GM19467 (cell line): Measurements from ENCODE around the gene NAP1L5.

Experiments used
- ATAC-seq: cut with Tn5 transposase; IDR thresholded peaks from one replicate; pipeline ENCODE4 v1.9.1; 2021; ENCODE audit warnings: mild to moderate bottlenecking, moderate library complexity; ENCODE audit not compliant: unreplicated experiment

The NAP1L5 gene, protein sequence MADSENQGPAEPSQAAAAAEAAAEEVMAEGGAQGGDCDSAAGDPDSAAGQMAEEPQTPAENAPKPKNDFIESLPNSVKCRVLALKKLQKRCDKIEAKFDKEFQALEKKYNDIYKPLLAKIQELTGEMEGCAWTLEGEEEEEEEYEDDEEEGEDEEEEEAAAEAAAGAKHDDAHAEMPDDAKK

DNA sequence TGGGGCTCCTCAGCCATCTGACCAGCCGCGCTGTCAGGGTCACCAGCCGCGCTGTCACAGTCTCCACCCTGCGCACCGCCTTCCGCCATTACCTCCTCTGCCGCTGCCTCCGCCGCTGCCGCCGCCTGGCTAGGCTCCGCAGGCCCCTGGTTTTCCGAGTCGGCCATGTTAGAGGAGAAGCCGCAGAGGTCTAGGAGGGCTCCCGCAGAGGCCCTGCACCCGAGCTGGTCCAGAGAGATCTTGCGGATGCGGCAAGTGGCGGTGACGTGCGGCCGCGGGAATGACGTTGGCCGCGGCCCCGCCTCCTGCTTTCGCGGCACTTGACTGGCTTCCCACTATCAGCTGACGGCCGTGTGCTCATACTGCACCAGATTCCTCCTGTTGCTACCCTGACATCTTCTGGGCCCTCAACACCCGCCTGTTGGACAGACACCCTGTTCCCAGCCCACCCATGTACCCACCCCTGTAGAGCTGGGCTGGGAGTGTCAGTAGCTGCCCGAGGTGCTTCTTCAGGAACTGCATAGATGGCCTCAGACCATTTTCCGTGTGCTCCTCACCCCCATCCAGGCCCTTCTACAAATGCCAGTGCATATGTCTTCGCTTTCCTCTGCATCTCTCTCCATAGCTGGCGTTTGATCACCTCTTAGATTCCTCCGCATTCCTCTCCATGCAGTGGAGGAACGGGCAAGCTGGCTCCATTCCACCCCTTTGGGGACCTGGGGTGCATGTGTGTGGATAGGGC lies at the start of gene NAP1L5:
NAP1L5 (minus strand) TSS at position 242 of the 742 bp plus-strand sequence; CDS start at position 167, 75 bp downstream.
- peak; percentile 93 for ATAC-seq

DNA sequence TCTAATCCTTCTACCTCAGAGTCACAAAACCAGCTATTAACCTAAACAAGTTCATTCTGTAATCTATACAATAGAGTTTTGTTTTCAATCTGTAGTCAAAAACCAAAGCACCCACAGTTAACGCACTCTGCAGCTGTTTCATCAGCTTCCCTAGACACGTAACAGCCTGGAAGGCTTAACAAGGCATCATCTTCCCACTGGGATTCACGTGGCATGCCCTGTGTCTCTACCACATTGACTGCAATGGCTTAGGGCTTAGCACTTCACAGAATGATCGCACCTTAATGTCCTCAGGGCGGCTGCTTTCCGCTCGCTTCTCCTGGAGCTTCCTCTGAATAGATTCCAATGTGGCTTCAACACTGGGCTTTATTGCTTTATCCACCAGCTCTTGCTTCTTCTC lies 49.7 kb upstream of the NAP1L5 start:
- ATAC-seq, result no peak

GRCh38 chr4:88746206-88746605 lies 48.6 kb upstream of the NAP1L5 start:
- no peak for ATAC-seq

DNA sequence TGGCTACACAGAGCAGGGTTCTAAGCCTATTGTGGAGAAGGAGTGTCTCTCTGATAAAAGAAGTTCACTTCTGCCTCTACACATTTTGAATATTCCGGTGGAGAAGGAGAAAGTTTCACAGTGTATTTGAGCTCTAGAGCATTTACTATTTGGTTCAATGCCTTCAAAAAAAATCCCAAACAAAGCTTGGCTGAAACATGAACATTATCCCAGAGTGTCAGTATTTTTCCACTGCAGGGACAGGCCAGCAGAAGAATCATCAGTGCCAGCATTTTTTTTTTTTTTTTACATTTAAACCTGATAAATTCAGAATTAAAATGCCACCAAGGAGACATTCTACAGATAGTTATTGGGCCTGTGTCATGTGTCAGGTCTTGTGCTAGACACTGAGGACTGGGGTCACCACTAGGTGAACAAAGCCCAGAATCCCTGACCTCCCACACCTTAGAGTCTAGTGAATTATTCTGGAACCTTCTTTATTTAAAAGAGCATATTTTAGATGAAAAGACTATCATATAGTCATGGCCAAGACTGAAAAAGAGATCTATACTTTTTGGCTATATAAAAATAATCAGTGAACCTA lies 48.0 kb upstream of the NAP1L5 start:
- no peak for ATAC-seq

DNA sequence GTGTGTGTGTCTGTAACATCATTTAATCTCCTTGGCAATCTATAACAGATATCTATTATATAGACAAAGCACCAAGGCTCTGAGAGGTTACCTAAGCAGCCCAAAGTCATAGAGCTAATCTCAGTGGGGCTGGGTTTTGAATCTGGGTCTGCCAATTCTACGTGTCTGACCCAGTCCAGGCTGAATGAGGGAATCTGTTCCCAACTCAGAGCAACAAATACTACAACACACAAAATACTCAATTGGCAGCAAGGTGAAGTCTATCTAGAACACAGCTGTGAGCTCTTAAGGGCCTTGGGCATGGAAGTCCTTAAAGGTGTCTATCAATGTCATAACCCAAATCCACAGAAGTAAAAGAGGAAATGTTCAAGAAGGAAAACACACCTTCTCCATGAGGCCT lies 47.5 kb upstream of the NAP1L5 start:
- no peak for ATAC-seq

DNA sequence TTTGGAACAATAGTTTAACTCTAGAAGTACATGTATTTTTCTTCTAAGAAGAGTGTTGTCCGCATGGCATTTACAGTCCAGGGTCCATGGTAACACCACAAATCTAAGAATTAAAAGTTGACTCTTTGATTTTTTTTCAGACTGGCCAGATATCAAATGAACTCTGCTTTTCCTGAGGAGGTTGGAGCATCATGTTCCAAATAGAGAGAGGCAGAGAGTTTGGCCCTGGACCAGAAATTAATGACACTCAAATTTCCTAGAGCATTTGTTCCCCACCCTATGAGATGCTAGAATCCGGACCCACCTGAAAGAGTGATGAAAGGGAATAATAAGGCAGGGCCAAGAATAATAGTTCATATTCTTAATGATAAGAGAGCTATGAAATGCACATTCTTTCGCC lies 47.0 kb upstream of the NAP1L5 start:
- no peak for ATAC-seq

DNA sequence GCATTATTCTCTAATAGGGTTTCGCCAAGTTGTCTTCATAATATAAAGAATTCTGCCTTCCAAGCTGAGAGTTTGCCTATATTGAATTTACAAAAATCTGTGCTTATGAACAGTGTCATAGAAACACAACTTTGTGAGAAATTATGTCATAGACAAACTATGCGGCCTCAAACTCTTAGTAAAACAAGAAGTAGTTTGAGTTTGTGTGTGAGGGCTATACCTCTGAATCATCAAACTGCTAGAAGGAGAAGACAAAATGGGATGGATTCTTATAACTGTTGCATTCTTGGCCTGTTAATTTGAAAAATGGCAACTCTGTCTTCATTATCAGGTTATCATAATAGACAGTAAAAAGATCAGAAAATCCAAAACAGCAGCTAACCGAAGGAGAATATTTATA lies 46.1 kb upstream of the NAP1L5 start:
- ATAC-seq, result no peak

DNA sequence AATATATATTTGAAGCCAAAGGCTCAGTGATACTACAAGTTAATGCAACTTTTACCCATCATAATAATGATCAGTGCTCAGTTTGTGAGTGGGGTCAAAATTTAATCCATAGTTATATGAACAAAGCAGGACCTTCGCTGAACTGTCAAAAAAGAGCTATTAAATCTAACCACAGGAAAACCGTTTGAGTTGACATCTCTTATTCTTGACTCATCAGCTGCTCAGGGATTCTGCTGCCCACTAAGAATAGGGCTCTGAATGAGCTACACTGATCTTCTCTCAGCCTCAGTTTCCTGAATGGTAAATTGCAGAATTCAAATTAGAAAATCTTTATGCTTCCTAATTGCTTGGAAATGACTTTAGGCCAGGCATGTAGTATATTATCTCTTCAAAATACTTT lies 44.9 kb upstream of the NAP1L5 start:
- no peak for ATAC-seq

GRCh38 chr4:88738180-88738579 lies 40.6 kb upstream of the NAP1L5 start:
- ATAC-seq, result no peak

- peak; percentile 79 for ATAC-seq
Observed at GRCh38 chr4:88737307-88737941, 39.8 kb upstream of the NAP1L5 start.

GRCh38 chr4:88736264-88736663 lies 38.6 kb upstream of the NAP1L5 start:
- no peak for ATAC-seq

DNA sequence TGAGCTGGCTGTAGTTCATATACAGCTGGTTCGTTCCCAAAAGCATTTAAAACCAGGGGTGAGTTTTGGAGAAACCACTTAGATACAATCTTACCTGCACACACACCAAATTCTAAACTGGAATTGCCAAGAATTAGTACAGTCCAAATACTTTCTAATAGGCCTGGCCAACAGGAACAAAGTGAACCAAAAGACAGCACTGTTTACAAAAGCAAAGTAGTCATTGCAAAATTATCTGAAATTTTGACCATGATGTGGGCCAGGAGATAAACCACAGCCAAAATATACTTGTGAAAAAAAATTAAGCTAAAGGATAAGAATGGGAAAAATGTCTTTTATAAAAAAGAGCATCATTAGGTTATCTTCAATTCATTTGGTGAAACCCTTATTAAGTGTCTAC lies 37.9 kb upstream of the NAP1L5 start:
- ATAC-seq, result no peak

DNA sequence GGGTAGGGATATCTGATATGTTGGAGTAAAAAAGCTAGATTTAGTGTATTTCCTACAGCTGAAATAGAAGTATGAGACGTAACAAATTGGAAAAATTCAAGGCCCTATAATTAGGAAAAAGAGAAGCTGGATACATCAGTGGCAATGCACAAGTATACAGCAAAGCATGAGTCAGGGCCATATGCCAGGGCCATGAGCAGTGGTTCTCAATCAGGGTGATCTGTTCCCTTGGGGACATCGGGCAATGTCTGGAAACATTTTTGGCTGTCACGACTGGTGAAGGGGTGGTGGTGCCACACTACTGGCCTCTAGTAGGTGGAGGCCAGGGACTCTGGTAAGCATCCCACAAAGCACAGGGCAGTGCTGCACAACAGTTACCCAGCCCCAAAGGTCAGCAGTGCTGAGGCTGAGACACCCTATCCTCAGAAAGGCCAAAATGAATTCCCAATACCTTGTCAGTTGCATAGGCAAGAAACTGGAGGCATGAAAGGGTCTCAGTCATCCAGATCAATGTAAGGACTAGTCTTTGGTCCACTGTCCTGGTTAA lies 36.8 kb upstream of the NAP1L5 start:
- ATAC-seq, result no peak

- ATAC-seq, result no peak
Observed at GRCh38 chr4:88732714-88733368, 35.2 kb upstream of the NAP1L5 start.

DNA sequence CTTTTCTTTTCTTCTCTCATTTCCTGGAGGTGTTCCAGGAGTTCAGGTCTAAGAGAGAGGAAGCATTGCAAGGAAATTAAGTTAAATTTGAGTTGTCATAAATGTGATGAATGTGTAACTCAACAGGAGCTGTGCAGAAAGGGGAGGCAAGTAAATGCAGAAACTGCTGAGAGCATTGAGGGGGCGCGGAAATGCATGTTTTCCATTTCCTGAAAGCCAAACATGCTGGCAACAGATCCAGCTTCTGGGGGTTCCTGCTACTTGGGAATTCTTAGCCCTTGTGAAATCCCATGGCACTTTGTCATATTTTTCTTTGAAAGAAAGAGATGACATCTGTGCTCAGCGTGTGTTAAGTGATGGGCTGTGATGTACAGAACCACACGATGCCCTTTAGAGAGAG lies 33.8 kb upstream of the NAP1L5 start:
- ATAC-seq, result no peak

GRCh38 chr4:88730811-88731210 lies 33.2 kb upstream of the NAP1L5 start:
- no peak for ATAC-seq

DNA sequence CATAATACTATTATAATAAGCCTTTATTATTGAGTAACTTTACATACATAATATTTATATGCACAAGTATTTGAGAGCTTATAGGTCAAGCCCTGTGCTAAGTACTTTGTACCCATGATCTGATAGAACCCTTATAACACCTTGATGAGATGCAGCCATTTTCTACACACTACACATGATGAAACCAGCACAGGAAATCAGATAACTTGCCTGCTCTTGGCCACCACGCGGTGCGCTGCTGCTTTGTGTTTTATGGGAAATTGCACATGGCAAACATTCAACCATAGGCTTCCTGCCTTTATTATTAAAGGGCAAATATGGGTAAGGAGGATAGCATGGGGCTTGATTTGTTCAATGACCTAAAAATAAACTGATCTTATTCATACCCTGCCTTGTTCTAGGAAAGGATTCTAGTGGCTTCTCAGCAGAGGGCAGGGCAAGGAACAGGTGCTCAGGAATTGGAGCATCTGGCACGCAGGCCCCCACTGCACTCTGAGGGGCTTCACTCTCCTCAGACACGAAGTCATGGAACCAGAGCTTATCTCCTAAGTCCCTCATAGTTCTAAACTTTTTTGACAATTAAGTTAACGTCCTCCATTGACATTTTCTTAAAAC lies 31.6 kb upstream of the NAP1L5 start:
- no peak for ATAC-seq

GRCh38 chr4:88728146-88728545 lies 30.5 kb upstream of the NAP1L5 start:
- ATAC-seq, result no peak

- ATAC-seq, result no peak
Observed at GRCh38 chr4:88725986-88726385, 28.4 kb upstream of the NAP1L5 start.

DNA sequence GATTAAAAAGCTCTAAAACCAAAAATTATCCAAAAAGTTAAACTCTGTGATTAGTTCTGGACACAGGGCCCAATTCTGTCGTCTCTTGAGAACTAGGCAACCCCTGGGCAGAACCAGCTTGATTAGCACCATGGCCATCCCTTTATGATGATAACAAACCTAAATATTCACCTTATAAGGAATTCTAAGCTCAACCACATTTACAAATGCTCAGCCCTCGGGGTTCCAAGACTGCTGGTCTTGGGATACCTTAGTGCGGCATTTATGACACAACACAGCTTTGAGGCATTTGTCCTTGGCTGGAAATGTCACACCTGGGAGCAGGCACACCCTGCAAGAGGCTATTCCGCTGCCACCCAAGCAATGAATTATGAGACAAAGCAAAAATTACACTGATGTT lies 27.5 kb upstream of the NAP1L5 start:
- ATAC-seq, result no peak

GRCh38 chr4:88724406-88724805 lies 26.8 kb upstream of the NAP1L5 start:
- no peak for ATAC-seq
